Stimulated activated naive B cell treated with anti-CD40 and anti-IgM and Interleukin-4, amounts not matched to agents 10 μg/mL and 1 μg/mL and 100 μg/mL, for 72 hours (primary cell): ENCODE measurements around the gene TMEM200A.

ENCODE experiments used
- ATAC-seq, 2 donors: fragments of 150-1000 bp; cut with Tn5 transposase; replicated peaks; 2 replicates each; pipeline ENCODE4 v1.10.0; 2021; ENCODE audit warnings: moderate library complexity in 1 of 2
- DNase-seq: peaks from one replicate; pipeline ENCODE4 v3.0.0; 2021
- H3K27ac Mint-ChIP-seq: one replicate; pipeline ENCODE4 v1.8.0; 2022; ENCODE audit warnings: mild to moderate bottlenecking, mixed read lengths
- H3K27me3 Mint-ChIP-seq, 2 donors: one replicate each; pipeline ENCODE4 v1.8.0; 2022; ENCODE audit warnings: mixed read lengths in 2 of 2
- H3K36me3 Mint-ChIP-seq, 2 donors: one replicate each; pipeline ENCODE4 v1.8.0; 2022; ENCODE audit warnings: mixed read lengths in 2 of 2, mild to moderate bottlenecking in 1 of 2
- H3K4me1 Mint-ChIP-seq, 2 donors: one replicate each; pipeline ENCODE4 v1.8.0; 2022; ENCODE audit warnings: mixed read lengths in 2 of 2, mild to moderate bottlenecking in 1 of 2
- H3K4me3 Mint-ChIP-seq, 2 donors: one replicate each; pipeline ENCODE4 v1.8.0; 2022; ENCODE audit warnings: mild to moderate bottlenecking in 2 of 2, mixed read lengths in 2 of 2, moderate library complexity in 1 of 2
- H3K9me3 Mint-ChIP-seq, 2 donors: one replicate each; pipeline ENCODE4 v1.8.0; 2022; ENCODE audit warnings: mixed read lengths in 2 of 2, mild to moderate bottlenecking in 1 of 2

Gene TMEM200A

GRCh38 chr6:130366107-130367005, 539 bp downstream of the TMEM200A start:
- Mint-ChIP-seq H3K27me3 (peaks cover 36 to 53% of the 10 kb centered on the region in 2 donors), H3K4me1 (peaks cover 7 to 22% of the 10 kb centered on the region in 2 donors), H3K36me3 (peaks cover 3 to 4% of the 10 kb centered on the region in 2 donors), H3K9me3 (no peaks in the 10 kb centered on the region), H3K27ac (peak overlapping the region; percentile 37), H3K4me3 (peak overlapping the region; percentile 82 to 85)
- ATAC-seq: peak; percentile 53 to 60
- no peak for DNase-seq

GRCh38 chr6:130367767-130368166, 1.9 kb downstream of the TMEM200A start:
- no peak overlapping the region for H3K4me3 Mint-ChIP-seq
- peaks cover 3 to 4% of the 10 kb centered on the region in 2 donors for H3K36me3 Mint-ChIP-seq
- H3K9me3 Mint-ChIP-seq: no peaks in the 10 kb centered on the region
- ATAC-seq (no peak), DNase-seq (no peak)
- peaks cover 36 to 53% of the 10 kb centered on the region in 2 donors for H3K27me3 Mint-ChIP-seq
- H3K27ac Mint-ChIP-seq: no peak overlapping the region
- H3K4me1 Mint-ChIP-seq: peaks cover 7 to 22% of the 10 kb centered on the region in 2 donors

- Mint-ChIP-seq H3K27ac (no peak overlapping the region), H3K4me3 (no peak overlapping the region), H3K9me3 (no peaks in the 10 kb centered on the region), H3K36me3 (no peaks in the 10 kb centered on the region), H3K4me1 (peaks cover 7 to 22% of the 10 kb centered on the region in 2 donors), H3K27me3 (peaks cover 28 to 45% of the 10 kb centered on the region in 2 donors)
- DNase-seq (no peak), ATAC-seq (no peak)
Observed at GRCh38 chr6:130368576-130368975, 2.8 kb downstream of the TMEM200A start.

- no peaks in the 10 kb centered on the region for H3K36me3 Mint-ChIP-seq
- ATAC-seq (no peak), DNase-seq (no peak)
- peaks cover 20 to 35% of the 10 kb centered on the region in 2 donors for H3K27me3 Mint-ChIP-seq
- peaks cover 6 to 14% of the 10 kb centered on the region in 2 donors for H3K4me1 Mint-ChIP-seq
- no peak overlapping the region for H3K4me3 Mint-ChIP-seq
- H3K27ac Mint-ChIP-seq: no peak overlapping the region
- H3K9me3 Mint-ChIP-seq: no peaks in the 10 kb centered on the region
Observed at GRCh38 chr6:130369831-130370230, 4.0 kb downstream of the TMEM200A start.

- Mint-ChIP-seq H3K4me1 (peaks cover 0 to under 1% of the 10 kb centered on the region in 2 donors), H3K27me3 (peaks cover 10 to 22% of the 10 kb centered on the region in 2 donors), H3K4me3 (no peak overlapping the region), H3K36me3 (no peaks in the 10 kb centered on the region), H3K27ac (no peak overlapping the region), H3K9me3 (no peaks in the 10 kb centered on the region)
- DNase-seq: no peak
- no peak for ATAC-seq
Observed at GRCh38 chr6:130371921-130372420, 6.2 kb downstream of the TMEM200A start.

GRCh38 chr6:130372786-130373185, 7.0 kb downstream of the TMEM200A start:
- H3K9me3 Mint-ChIP-seq: no peaks in the 10 kb centered on the region
- no peak overlapping the region for H3K27ac Mint-ChIP-seq
- no peaks in the 10 kb centered on the region for H3K4me1 Mint-ChIP-seq
- no peaks in the 10 kb centered on the region for H3K36me3 Mint-ChIP-seq
- no peak for DNase-seq
- no peak overlapping the region for H3K4me3 Mint-ChIP-seq
- H3K27me3 Mint-ChIP-seq: peaks cover 9 to 19% of the 10 kb centered on the region in 2 donors
- no peak for ATAC-seq

GRCh38 chr6:130373992-130374391, 8.2 kb downstream of the TMEM200A start:
- Mint-ChIP-seq H3K27ac (no peak overlapping the region), H3K36me3 (no peaks in the 10 kb centered on the region), H3K4me1 (no peaks in the 10 kb centered on the region), H3K9me3 (no peaks in the 10 kb centered on the region), H3K27me3 (peaks cover 4 to 7% of the 10 kb centered on the region in 2 donors), H3K4me3 (no peak overlapping the region)
- DNase-seq: no peak
- no peak for ATAC-seq

GRCh38 chr6:130376936-130377335, 11.1 kb downstream of the TMEM200A start:
- H3K4me3 Mint-ChIP-seq: no peak overlapping the region
- H3K36me3 Mint-ChIP-seq: no peaks in the 10 kb centered on the region
- no peak overlapping the region for H3K27ac Mint-ChIP-seq
- no peak for ATAC-seq
- no peaks in the 10 kb centered on the region for H3K9me3 Mint-ChIP-seq
- H3K4me1 Mint-ChIP-seq: peaks cover 0 to 5% of the 10 kb centered on the region in 2 donors
- H3K27me3 Mint-ChIP-seq: no peaks in the 10 kb centered on the region
- no peak for DNase-seq

GRCh38 chr6:130377371-130377770, 11.6 kb downstream of the TMEM200A start:
- H3K27me3 Mint-ChIP-seq: no peaks in the 10 kb centered on the region
- peaks cover 0 to 5% of the 10 kb centered on the region in 2 donors for H3K4me1 Mint-ChIP-seq
- no peaks in the 10 kb centered on the region for H3K9me3 Mint-ChIP-seq
- no peak overlapping the region for H3K4me3 Mint-ChIP-seq
- ATAC-seq (no peak), DNase-seq (no peak)
- H3K27ac Mint-ChIP-seq: no peak overlapping the region
- H3K36me3 Mint-ChIP-seq: no peaks in the 10 kb centered on the region

- Mint-ChIP-seq H3K4me1 (peaks cover 0 to 5% of the 10 kb centered on the region in 2 donors), H3K9me3 (no peaks in the 10 kb centered on the region), H3K36me3 (no peaks in the 10 kb centered on the region), H3K27ac (peak overlapping the region; percentile 76), H3K27me3 (no peaks in the 10 kb centered on the region), H3K4me3 (no peak overlapping the region)
- no peak for DNase-seq
- ATAC-seq: no peak
Observed at GRCh38 chr6:130377915-130378314, 12.1 kb downstream of the TMEM200A start.

- Mint-ChIP-seq H3K27ac (no peak overlapping the region), H3K4me3 (no peak overlapping the region), H3K4me1 (peaks cover 0 to 5% of the 10 kb centered on the region in 2 donors)
Observed at GRCh38 chr6:130379223-130379622, 13.4 kb downstream of the TMEM200A start.

GRCh38 chr6:130381012-130381411, 15.2 kb downstream of the TMEM200A start:
- Mint-ChIP-seq H3K4me1 (peaks cover 0 to 5% of the 10 kb centered on the region in 2 donors), H3K27ac (no peak overlapping the region), H3K9me3 (no peaks in the 10 kb centered on the region), H3K27me3 (no peaks in the 10 kb centered on the region), H3K36me3 (no peaks in the 10 kb centered on the region), H3K4me3 (no peak overlapping the region)
- no peak for DNase-seq
- no peak for ATAC-seq

More at GRCh38 chr6:130379223-130379622, 13.4 kb downstream of the TMEM200A start:
- no peaks in the 10 kb centered on the region for H3K9me3 Mint-ChIP-seq
- no peaks in the 10 kb centered on the region for H3K36me3 Mint-ChIP-seq
- no peak for DNase-seq
- no peaks in the 10 kb centered on the region for H3K27me3 Mint-ChIP-seq
- no peak for ATAC-seq

GRCh38 chr6:130381459-130382380, 15.9 kb downstream of the TMEM200A start:
- no peak for DNase-seq
- H3K9me3 Mint-ChIP-seq: no peaks in the 10 kb centered on the region
- H3K27me3 Mint-ChIP-seq: no peaks in the 10 kb centered on the region
- no peak overlapping the region for H3K4me3 Mint-ChIP-seq
- ATAC-seq: peak; percentile 47 to 60
- H3K4me1 Mint-ChIP-seq: peaks cover 0 to 5% of the 10 kb centered on the region in 2 donors
- no peak overlapping the region for H3K27ac Mint-ChIP-seq
- H3K36me3 Mint-ChIP-seq: no peaks in the 10 kb centered on the region

- no peaks in the 10 kb centered on the region for H3K36me3 Mint-ChIP-seq
- H3K9me3 Mint-ChIP-seq: no peaks in the 10 kb centered on the region
- H3K4me1 Mint-ChIP-seq: peaks cover 0 to 5% of the 10 kb centered on the region in 2 donors
- ATAC-seq (no peak), DNase-seq (no peak)
- no peak overlapping the region for H3K27ac Mint-ChIP-seq
- no peak overlapping the region for H3K4me3 Mint-ChIP-seq
- no peaks in the 10 kb centered on the region for H3K27me3 Mint-ChIP-seq
Observed at GRCh38 chr6:130382872-130383490, 17.2 kb downstream of the TMEM200A start.
